ENCODE results near the gene THSD4.

The THSD4 gene

GRCh38 chr15:71791975-71792374, 676.7 kb downstream of the THSD4 start:
- Histone ChIP-seq H3K27ac (ENCODE audit: low read depth, low read length, severe bottlenecking) (no peak overlapping the region), H3K36me3 (ENCODE audit: control insufficient read depth, insufficient read depth, low read length) (no peaks in the 10 kb centered on the region), H3K4me3 (ENCODE audit: extremely low read depth, insufficient read depth, low read length, poor library complexity, severe bottlenecking) (no peak overlapping the region), H3K4me1 (ENCODE audit: control insufficient read depth, insufficient read depth, low read length, poor library complexity, severe bottlenecking) (no peaks in the 10 kb centered on the region), H3K9me3 (ENCODE audit: control insufficient read depth, low read length) (no peaks in the 10 kb centered on the region)
- 93 to 95% methylated on average over 6 to 7 of the region's 7 CpGs for WGBS, 2 experiments (ENCODE audit: insufficient coverage in 2 of 2)

- H3K9me3 ChIP-seq (ENCODE audit: control insufficient read depth, low read length), result no peaks in the 10 kb centered on the region
- no peak overlapping the region for H3K4me3 ChIP-seq (ENCODE audit: extremely low read depth, insufficient read depth, low read length, poor library complexity, severe bottlenecking)
- H3K27ac ChIP-seq (ENCODE audit: low read depth, low read length, severe bottlenecking), result no peak overlapping the region
- no CpG with 5 or more reads among the region's 2 CpGs for WGBS, 2 experiments (ENCODE audit: insufficient coverage in 2 of 2)
- H3K4me1 ChIP-seq (ENCODE audit: control insufficient read depth, insufficient read depth, low read length, poor library complexity, severe bottlenecking), result no peaks in the 10 kb centered on the region
- no peaks in the 10 kb centered on the region for H3K36me3 ChIP-seq (ENCODE audit: control insufficient read depth, insufficient read depth, low read length)
Measured at GRCh38 chr15:71792521-71792920, 677.2 kb downstream of the THSD4 start.

GRCh38 chr15:71798641-71799040, 683.4 kb downstream of the THSD4 start:
- Histone ChIP-seq H3K36me3 (ENCODE audit: control insufficient read depth, insufficient read depth, low read length) (no peaks in the 10 kb centered on the region), H3K4me1 (ENCODE audit: control insufficient read depth, insufficient read depth, low read length, poor library complexity, severe bottlenecking) (no peaks in the 10 kb centered on the region), H3K4me3 (ENCODE audit: extremely low read depth, insufficient read depth, low read length, poor library complexity, severe bottlenecking) (no peak overlapping the region), H3K9me3 (ENCODE audit: control insufficient read depth, low read length) (no peaks in the 10 kb centered on the region), H3K27ac (ENCODE audit: low read depth, low read length, severe bottlenecking) (no peak overlapping the region)
- WGBS, 2 experiments (ENCODE audit: insufficient coverage in 2 of 2), result 95% methylated on average over 5 to 6 of the region's 6 CpGs

- H3K27ac ChIP-seq (ENCODE audit: low read depth, low read length, severe bottlenecking), result no peak overlapping the region
- peaks cover 4% of the 10 kb centered on the region for H3K4me1 ChIP-seq (ENCODE audit: control insufficient read depth, insufficient read depth, low read length, poor library complexity, severe bottlenecking)
- no peaks in the 10 kb centered on the region for H3K36me3 ChIP-seq (ENCODE audit: control insufficient read depth, insufficient read depth, low read length)
- no peak overlapping the region for H3K4me3 ChIP-seq (ENCODE audit: extremely low read depth, insufficient read depth, low read length, poor library complexity, severe bottlenecking)
- WGBS, 2 experiments (ENCODE audit: insufficient coverage in 2 of 2), result 82 to 100% methylated on average over 3 of the region's 3 CpGs
- no peaks in the 10 kb centered on the region for H3K9me3 ChIP-seq (ENCODE audit: control insufficient read depth, low read length)
Measured at GRCh38 chr15:71800190-71800589, 684.9 kb downstream of the THSD4 start.

- no peaks in the 10 kb centered on the region for H3K9me3 ChIP-seq (ENCODE audit: control insufficient read depth, low read length)
- no peak overlapping the region for H3K27ac ChIP-seq (ENCODE audit: low read depth, low read length, severe bottlenecking)
- H3K36me3 ChIP-seq (ENCODE audit: control insufficient read depth, insufficient read depth, low read length), result no peaks in the 10 kb centered on the region
- 67 to 85% methylated on average over 9 to 16 of the region's 17 CpGs for WGBS, 2 experiments (ENCODE audit: insufficient coverage in 2 of 2)
- peaks cover 4% of the 10 kb centered on the region for H3K4me1 ChIP-seq (ENCODE audit: control insufficient read depth, insufficient read depth, low read length, poor library complexity, severe bottlenecking)
- no peak overlapping the region for H3K4me3 ChIP-seq (ENCODE audit: extremely low read depth, insufficient read depth, low read length, poor library complexity, severe bottlenecking)
Measured at GRCh38 chr15:71800835-71801745, 685.8 kb downstream of the THSD4 start.

GRCh38 chr15:71801935-71802655, 686.8 kb downstream of the THSD4 start:
- Histone ChIP-seq H3K4me3 (ENCODE audit: extremely low read depth, insufficient read depth, low read length, poor library complexity, severe bottlenecking) (no peak overlapping the region), H3K4me1 (ENCODE audit: control insufficient read depth, insufficient read depth, low read length, poor library complexity, severe bottlenecking) (peaks cover 13% of the 10 kb centered on the region), H3K9me3 (ENCODE audit: control insufficient read depth, low read length) (no peaks in the 10 kb centered on the region), H3K36me3 (ENCODE audit: control insufficient read depth, insufficient read depth, low read length) (no peaks in the 10 kb centered on the region), H3K27ac (ENCODE audit: low read depth, low read length, severe bottlenecking) (no peak overlapping the region)
- WGBS, 2 experiments (ENCODE audit: insufficient coverage in 2 of 2), result 93 to 97% methylated on average over 21 to 22 of the region's 24 CpGs

- Histone ChIP-seq H3K9me3 (ENCODE audit: control insufficient read depth, low read length) (no peaks in the 10 kb centered on the region), H3K4me3 (ENCODE audit: extremely low read depth, insufficient read depth, low read length, poor library complexity, severe bottlenecking) (no peak overlapping the region), H3K36me3 (ENCODE audit: control insufficient read depth, insufficient read depth, low read length) (no peaks in the 10 kb centered on the region), H3K4me1 (ENCODE audit: control insufficient read depth, insufficient read depth, low read length, poor library complexity, severe bottlenecking) (peaks cover 20% of the 10 kb centered on the region), H3K27ac (ENCODE audit: low read depth, low read length, severe bottlenecking) (no peak overlapping the region)
- WGBS, 2 experiments (ENCODE audit: insufficient coverage in 2 of 2), result 87 to 89% methylated on average over 15 to 19 of the region's 21 CpGs
Measured at GRCh38 chr15:71802770-71803169, 687.5 kb downstream of the THSD4 start.

GRCh38 chr15:71804226-71804625, 689.0 kb downstream of the THSD4 start:
- Histone ChIP-seq H3K27ac (ENCODE audit: low read depth, low read length, severe bottlenecking) (no peak overlapping the region), H3K4me1 (ENCODE audit: control insufficient read depth, insufficient read depth, low read length, poor library complexity, severe bottlenecking) (peaks cover 25% of the 10 kb centered on the region), H3K9me3 (ENCODE audit: control insufficient read depth, low read length) (no peaks in the 10 kb centered on the region), H3K36me3 (ENCODE audit: control insufficient read depth, insufficient read depth, low read length) (no peaks in the 10 kb centered on the region), H3K4me3 (ENCODE audit: extremely low read depth, insufficient read depth, low read length, poor library complexity, severe bottlenecking) (no peak overlapping the region)
- 79% methylated on average over 2 of the region's 5 CpGs; no CpG with 5 or more reads in 1 of the 2 experiments for WGBS, 2 experiments (ENCODE audit: insufficient coverage in 2 of 2)

- H3K36me3 ChIP-seq (ENCODE audit: control insufficient read depth, insufficient read depth, low read length), result no peaks in the 10 kb centered on the region
- peaks cover 25% of the 10 kb centered on the region for H3K4me1 ChIP-seq (ENCODE audit: control insufficient read depth, insufficient read depth, low read length, poor library complexity, severe bottlenecking)
- no peak overlapping the region for H3K27ac ChIP-seq (ENCODE audit: low read depth, low read length, severe bottlenecking)
- 84 to 93% methylated on average over 4 to 6 of the region's 6 CpGs for WGBS, 2 experiments (ENCODE audit: insufficient coverage in 2 of 2)
- H3K9me3 ChIP-seq (ENCODE audit: control insufficient read depth, low read length), result no peaks in the 10 kb centered on the region
- H3K4me3 ChIP-seq (ENCODE audit: extremely low read depth, insufficient read depth, low read length, poor library complexity, severe bottlenecking), result no peak overlapping the region
Measured at GRCh38 chr15:71804695-71805470, 689.6 kb downstream of the THSD4 start.

GRCh38 chr15:71806452-71806931, 691.2 kb downstream of the THSD4 start:
- H3K27ac ChIP-seq (ENCODE audit: low read depth, low read length, severe bottlenecking), result no peak overlapping the region
- no peak overlapping the region for H3K4me3 ChIP-seq (ENCODE audit: extremely low read depth, insufficient read depth, low read length, poor library complexity, severe bottlenecking)
- H3K36me3 ChIP-seq (ENCODE audit: control insufficient read depth, insufficient read depth, low read length), result no peaks in the 10 kb centered on the region
- WGBS, 2 experiments (ENCODE audit: insufficient coverage in 2 of 2), result 14 to 16% methylated on average over 3 of the region's 7 CpGs
- no peaks in the 10 kb centered on the region for H3K9me3 ChIP-seq (ENCODE audit: control insufficient read depth, low read length)
- H3K4me1 ChIP-seq (ENCODE audit: control insufficient read depth, insufficient read depth, low read length, poor library complexity, severe bottlenecking), result peaks cover 27% of the 10 kb centered on the region
